K562 (cell line): ENCODE measurements around the gene TEPSIN. TPM values are rescaled to one million over a fixed set of nuclear protein-coding genes. Genes with fewer than 3 reads are reported as not detected.

Experiments
- ATF3 ChIP-seq, 2 experiments: fragments of 450-650 bp in 1 of 2; sonication (generic) in 1 of 2; formaldehyde crosslinking in 1 of 2; IDR thresholded peaks in 1 of 2; conservative IDR thresholded peaks in 1 of 2; 2 replicates each; pipeline versions ENCODE4 v1.6.1 to v1.8.1; 2016 to 2023; ENCODE audit warnings: mild to moderate bottlenecking in 2 of 2, moderate library complexity in 2 of 2, inconsistent platforms in 1 of 2, missing genetic modification reagents in 1 of 2
- MAX ChIP-seq: sonication (generic); formaldehyde crosslinking; IDR thresholded peaks from 2 replicates; pipeline ENCODE4 v1.9.0; 2022; ENCODE audit warnings: mild to moderate bottlenecking, missing genetic modification reagents
- PRMT5 ChIP-seq: sonication (generic); formaldehyde crosslinking; IDR thresholded peaks from 2 replicates; pipeline ENCODE4 v1.5.0; 2020; ENCODE audit warnings: missing genetic modification reagents
- TCF3 ChIP-seq: sonication (generic); formaldehyde crosslinking; IDR thresholded peaks from 2 replicates; pipeline ENCODE4 v1.4.0; 2020; ENCODE audit warnings: mild to moderate bottlenecking, missing genetic modification reagents
- XRCC4 ChIP-seq: IDR thresholded peaks from one replicate; pipeline ENCODE4 v1.6.1; 2011; ENCODE audit not compliant: insufficient read depth, insufficient read length; ENCODE audit errors: extremely low read depth
- YBX1 ChIP-seq: fragments of 450-650 bp; IDR thresholded peaks from 2 replicates; pipeline ENCODE4 v1.7.1; 2016; ENCODE audit warnings: mild to moderate bottlenecking
- ZBTB49 ChIP-seq: sonication (generic); formaldehyde crosslinking; IDR thresholded peaks from 2 replicates; pipeline ENCODE4 v1.8.0; 2022; ENCODE audit warnings: missing genetic modification reagents, mild to moderate bottlenecking, borderline replicate concordance
- ZNF239 ChIP-seq: fragments of 250-450 bp; sonication (Bioruptor Pico); IDR thresholded peaks from 2 replicates; pipeline ENCODE4 v1.4.0; 2020; ENCODE audit warnings: mild to moderate bottlenecking
- ZNF280B ChIP-seq: fragments of 250-450 bp; sonication (Bioruptor Pico); IDR thresholded peaks from 2 replicates; pipeline ENCODE4 v1.5.1; 2021; ENCODE audit warnings: mild to moderate bottlenecking
- ZNF644 ChIP-seq: fragments of 200-800 bp; sonication (Bioruptor generic); IDR thresholded peaks from 2 replicates; pipeline ENCODE4 v1.6.1; 2016; ENCODE audit warnings: low read depth, missing genetic modification characterization, missing compliant biosample characterization
- ZNF780A ChIP-seq: fragments of 250-450 bp; sonication (Bioruptor Pico); IDR thresholded peaks from 2 replicates; pipeline ENCODE4 v1.5.0; 2021; ENCODE audit warnings: mild to moderate bottlenecking
- polyA plus RNA-seq, 8 experiments: library from polyadenylated mRNA; depleted of rRNA in 4 of 8; stranded (reverse) in 5 of 8; unstranded in 3 of 8; fragments of >200 nt; fragmentation: Nextera tagmentation in 2 of 8; fragmentation: Illumina TruSeq in 1 of 8; extraction: Ambion mirVana in 2 of 8; extraction: Trizol in 1 of 8; gene quantifications; 2 replicates each; pipeline versions ENCODE4 v1.2.1 to v1.2.3, GENCODE V29; 2011 to 2014; ENCODE audit warnings: inconsistent platforms in 1 of 8, missing spikeins in 1 of 8
- total RNA-seq, 7 experiments: library from RNA; depleted of rRNA in 6 of 7; stranded (reverse); fragments of >200 nt in 6 of 7; fragmentation: Illumina TruSeq in 2 of 7; extraction: Trizol in 2 of 7; gene quantifications; 2 replicates each; pipeline versions ENCODE4 v1.2.1 to v1.2.3, GENCODE V29; 2011 to 2021; ENCODE audit warnings: low replicate concordance in 1 of 7
- TF ChIP-seq, protein P1 (sequence below): fragments of 250-450 bp; sonication (Bioruptor Pico); IDR thresholded peaks from 2 replicates; pipeline ENCODE4 v1.6.1; 2021; ENCODE audit warnings: mild to moderate bottlenecking

Gene TEPSIN
- total and polyA plus RNA-seq, 9 of the 15 experiments (the other 6 are each of a cell fraction or from before 2014, with no cell fraction given): 0.80 to 29.8 (median 5.3) TPM

DNA sequence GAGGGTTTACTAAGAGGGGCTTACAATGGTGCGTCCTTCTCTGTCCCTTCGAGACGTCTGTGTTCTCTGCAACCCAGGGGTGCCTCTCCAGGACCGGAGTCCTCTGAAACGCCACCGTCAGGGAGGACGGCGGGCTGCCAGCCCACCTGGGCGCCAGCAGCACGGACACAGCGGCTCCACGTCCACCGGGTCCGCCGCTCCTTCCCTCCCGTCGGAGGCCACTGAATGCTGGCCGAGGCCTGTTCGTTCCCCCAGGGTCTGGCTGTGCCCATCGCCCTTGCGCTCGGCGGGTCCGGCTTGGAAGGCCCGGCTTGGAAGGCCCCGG is 403 bp downstream of the TEPSIN start (continued):
- no peak for TF ChIP-seq ZNF780A (CRISPR knock-in tag)
- no peak for TF ChIP-seq ZNF644 (tag)
- no peak for TF ChIP-seq ZBTB49 (CRISPR knock-in tag)
- TF ChIP-seq ZNF239 (CRISPR knock-in tag): no peak
- no peak for TF ChIP-seq MAX
- TF ChIP-seq, protein P1, sequence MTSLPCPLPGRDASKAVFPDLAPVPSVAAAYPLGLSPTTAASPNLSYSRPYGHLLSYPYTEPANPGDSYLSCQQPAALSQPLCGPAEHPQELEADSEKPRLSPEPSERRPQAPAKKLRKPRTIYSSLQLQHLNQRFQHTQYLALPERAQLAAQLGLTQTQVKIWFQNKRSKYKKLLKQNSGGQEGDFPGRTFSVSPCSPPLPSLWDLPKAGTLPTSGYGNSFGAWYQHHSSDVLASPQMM (CRISPR knock-in tag): no peak
- no peak for TF ChIP-seq ZNF280B (CRISPR knock-in tag)
- TF ChIP-seq YBX1: no peak
- no peak for TF ChIP-seq ATF3 (IDR thresholded peaks at IDR 0.05)
- no peak for TF ChIP-seq ATF3 (CRISPR knock-in tag; conservative IDR thresholded peaks at IDR 0.05)
- TF ChIP-seq TCF3: no peak
- no peak for TF ChIP-seq PRMT5 (CRISPR knock-in tag)
- no peak for TF ChIP-seq XRCC4
